22Rv1 (cell line): ENCODE measurements around the gene SNU13.

ENCODE experiments used
- CTCF ChIP-seq: fragments of 450-650 bp; IDR thresholded peaks from 2 replicates; pipeline ENCODE4 v1.5.1; 2017; ENCODE audit warnings: mild to moderate bottlenecking
- ZFX ChIP-seq: fragments of 450-650 bp; IDR thresholded peaks from 2 replicates; pipeline ENCODE4 v1.6.1; 2017; ENCODE audit warnings: antibody characterized with exemption, borderline replicate concordance

GRCh38 chr22:41638748-41639147, 49.9 kb downstream of the SNU13 start:
- no peak for TF ChIP-seq CTCF
- no peak for TF ChIP-seq ZFX
